ENCODE results near the gene PMPCA.

The PMPCA gene

DNA sequence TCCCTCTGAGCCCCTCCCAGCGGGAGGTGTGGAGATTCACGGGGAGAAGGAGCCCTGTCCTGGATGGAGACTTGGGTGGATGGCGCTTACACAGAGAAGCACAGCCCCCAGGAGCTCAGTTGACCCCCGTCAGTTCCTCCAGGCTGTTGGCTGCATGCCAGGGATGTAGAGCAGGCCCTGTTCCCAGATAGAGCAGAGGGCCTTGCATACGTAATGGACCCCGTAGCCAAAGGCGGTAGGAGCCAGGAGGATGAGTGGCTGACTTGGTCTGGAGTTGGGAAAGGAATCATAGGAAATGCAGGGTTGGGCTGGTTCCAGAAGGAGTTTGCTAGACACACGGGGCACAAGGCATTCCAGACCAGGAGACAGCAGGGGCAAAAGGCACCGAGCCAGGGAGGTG is 2.5 kb downstream of the PMPCA start:
- peaks cover 52% of the 10 kb centered on the region for H3K36me3 ChIP-seq (replicated peaks; ENCODE audit: low read depth, low read length)

DNA sequence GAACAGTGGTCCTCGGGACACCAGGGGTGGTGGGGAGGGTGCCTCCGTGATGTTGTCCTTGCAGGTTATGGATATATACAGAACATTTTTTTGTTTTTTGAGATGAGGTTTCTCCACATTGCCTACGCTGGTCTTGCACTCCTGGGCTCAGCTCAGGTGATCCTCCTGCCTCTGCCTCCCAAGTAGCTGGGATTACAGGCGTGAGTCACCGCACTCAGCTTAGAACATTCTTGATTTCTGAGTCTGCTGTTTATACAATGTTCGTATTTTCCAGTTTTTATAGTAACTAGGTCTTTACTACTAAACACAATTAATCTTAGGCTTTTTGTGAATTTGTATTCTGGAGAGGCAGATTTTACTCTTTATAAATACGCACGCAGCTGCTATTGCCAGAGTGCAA is 6.0 kb downstream of the PMPCA start:
- H3K27ac ChIP-seq (ENCODE audit: low read length) = no peak overlapping the region
- H3K79me2 ChIP-seq (ENCODE audit: low read length) = peaks cover 30% of the 10 kb centered on the region
- no peaks in the 10 kb centered on the region for H3K27me3 ChIP-seq (ENCODE audit: low read depth, low read length)
- peaks cover 7% of the 10 kb centered on the region for H4K20me1 ChIP-seq (ENCODE audit: insufficient read depth, low read length)
- no peak overlapping the region for H3K9ac ChIP-seq (ENCODE audit: low read length)
- TF ChIP-seq EZH2phosphoT487 (IDR thresholded peaks at IDR 0.05; ENCODE audit: low read depth) (no peak), CTCF (IDR thresholded peaks at IDR 0.05; ENCODE audit: low read depth, low read length) (no peak)
- H3K4me1 ChIP-seq (ENCODE audit: low read length) = peaks cover 7% of the 10 kb centered on the region
- no peak overlapping the region for H3K4me2 ChIP-seq (ENCODE audit: low read length)
- no peak overlapping the region for H2AFZ ChIP-seq (ENCODE audit: low read depth, low read length)
- peaks cover 53% of the 10 kb centered on the region for H3K36me3 ChIP-seq (replicated peaks; ENCODE audit: low read depth, low read length)
- no peak overlapping the region for H3K4me3 ChIP-seq (ENCODE audit: low read length)
- H3K9me3 ChIP-seq (ENCODE audit: insufficient read depth, low read length) = no peaks in the 10 kb centered on the region

More for the DNA sequence above, 2.5 kb downstream of the PMPCA start:
- no peaks in the 10 kb centered on the region for H3K27me3 ChIP-seq (ENCODE audit: low read depth, low read length)
- TF ChIP-seq CTCF (IDR thresholded peaks at IDR 0.05; ENCODE audit: low read depth, low read length) (no peak), EZH2phosphoT487 (IDR thresholded peaks at IDR 0.05; ENCODE audit: low read depth) (no peak)
- no peaks in the 10 kb centered on the region for H3K9me3 ChIP-seq (ENCODE audit: insufficient read depth, low read length)
- H3K4me3 ChIP-seq (ENCODE audit: low read length) = no peak overlapping the region
- H3K27ac ChIP-seq (ENCODE audit: low read length) = no peak overlapping the region
- no peak overlapping the region for H2AFZ ChIP-seq (ENCODE audit: low read depth, low read length)
- peaks cover 12% of the 10 kb centered on the region for H4K20me1 ChIP-seq (ENCODE audit: insufficient read depth, low read length)
- peaks cover 19% of the 10 kb centered on the region for H3K4me1 ChIP-seq (ENCODE audit: low read length)
- H3K79me2 ChIP-seq (ENCODE audit: low read length) = peaks cover 63% of the 10 kb centered on the region
- H3K9ac ChIP-seq (ENCODE audit: low read length) = no peak overlapping the region
- no peak overlapping the region for H3K4me2 ChIP-seq (ENCODE audit: low read length)

DNA sequence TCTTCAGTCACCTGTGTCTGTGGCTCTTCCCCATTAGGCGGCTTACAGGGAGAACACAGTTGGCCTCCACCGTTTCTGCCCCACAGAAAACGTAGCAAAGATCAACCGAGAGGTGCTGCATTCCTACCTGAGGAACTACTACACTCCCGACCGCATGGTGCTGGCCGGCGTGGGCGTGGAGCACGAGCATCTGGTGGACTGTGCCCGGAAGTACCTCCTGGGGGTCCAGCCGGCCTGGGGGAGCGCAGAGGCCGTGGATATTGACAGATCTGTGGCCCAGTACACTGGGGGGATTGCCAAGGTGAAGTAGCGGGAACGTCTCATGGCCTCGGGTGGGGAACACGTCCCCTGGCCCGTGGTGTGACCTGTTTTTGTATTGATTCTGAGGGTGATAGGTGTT is 6.5 kb downstream of the PMPCA start:
- H3K27ac ChIP-seq (ENCODE audit: low read length) = no peak overlapping the region
- no peaks in the 10 kb centered on the region for H3K9me3 ChIP-seq (ENCODE audit: insufficient read depth, low read length)
- H3K9ac ChIP-seq (ENCODE audit: low read length) = no peak overlapping the region
- no peak for TF ChIP-seq EZH2phosphoT487 (IDR thresholded peaks at IDR 0.05; ENCODE audit: low read depth)
- no peak for TF ChIP-seq CTCF (IDR thresholded peaks at IDR 0.05; ENCODE audit: low read depth, low read length)
- peaks cover 3% of the 10 kb centered on the region for H3K4me1 ChIP-seq (ENCODE audit: low read length)
- H3K4me3 ChIP-seq (ENCODE audit: low read length) = no peak overlapping the region
- peaks cover 2% of the 10 kb centered on the region for H4K20me1 ChIP-seq (ENCODE audit: insufficient read depth, low read length)
- H3K4me2 ChIP-seq (ENCODE audit: low read length) = no peak overlapping the region
- no peaks in the 10 kb centered on the region for H3K27me3 ChIP-seq (ENCODE audit: low read depth, low read length)
- peaks cover 49% of the 10 kb centered on the region for H3K36me3 ChIP-seq (replicated peaks; ENCODE audit: low read depth, low read length)
- H3K79me2 ChIP-seq (ENCODE audit: low read length) = peaks cover 25% of the 10 kb centered on the region
- H2AFZ ChIP-seq (ENCODE audit: low read depth, low read length) = no peak overlapping the region

GRCh38 chr9:136418182-136419091 is 8.0 kb downstream of the PMPCA start:
- Histone ChIP-seq H3K36me3 (replicated peaks; ENCODE audit: low read depth, low read length) (peaks cover 46% of the 10 kb centered on the region), H3K27me3 (ENCODE audit: low read depth, low read length) (no peaks in the 10 kb centered on the region), H4K20me1 (ENCODE audit: insufficient read depth, low read length) (no peaks in the 10 kb centered on the region), H3K9me3 (ENCODE audit: insufficient read depth, low read length) (no peaks in the 10 kb centered on the region), H2AFZ (ENCODE audit: low read depth, low read length) (no peak overlapping the region), H3K9ac (ENCODE audit: low read length) (no peak overlapping the region), H3K79me2 (ENCODE audit: low read length) (peaks cover 10% of the 10 kb centered on the region), H3K4me3 (ENCODE audit: low read length) (no peak overlapping the region), H3K27ac (ENCODE audit: low read length) (no peak overlapping the region), H3K4me1 (ENCODE audit: low read length) (no peaks in the 10 kb centered on the region), H3K4me2 (ENCODE audit: low read length) (no peak overlapping the region)
- TF ChIP-seq CTCF (IDR thresholded peaks at IDR 0.05; ENCODE audit: low read depth, low read length) = no peak
- TF ChIP-seq EZH2phosphoT487 (IDR thresholded peaks at IDR 0.05; ENCODE audit: low read depth) = no peak

Measured in OCI-LY3 (cell line).